ENCODE results near the gene ERMAP.
A peak's percentile ranks its signal among the peaks of the same experiment; 100 is the strongest.
"Not testable (repeated sequence)": the region's sequence is repeated elsewhere in the genome, so short reads cannot be mapped to it uniquely, and the experiment has no call there.

Gene ERMAP

GRCh38 chr1:42845866-42846256 lies 28.9 kb downstream of the ERMAP start:
- DNase-seq, result peak in 1 of 4 experiments; percentile 17

DNA sequence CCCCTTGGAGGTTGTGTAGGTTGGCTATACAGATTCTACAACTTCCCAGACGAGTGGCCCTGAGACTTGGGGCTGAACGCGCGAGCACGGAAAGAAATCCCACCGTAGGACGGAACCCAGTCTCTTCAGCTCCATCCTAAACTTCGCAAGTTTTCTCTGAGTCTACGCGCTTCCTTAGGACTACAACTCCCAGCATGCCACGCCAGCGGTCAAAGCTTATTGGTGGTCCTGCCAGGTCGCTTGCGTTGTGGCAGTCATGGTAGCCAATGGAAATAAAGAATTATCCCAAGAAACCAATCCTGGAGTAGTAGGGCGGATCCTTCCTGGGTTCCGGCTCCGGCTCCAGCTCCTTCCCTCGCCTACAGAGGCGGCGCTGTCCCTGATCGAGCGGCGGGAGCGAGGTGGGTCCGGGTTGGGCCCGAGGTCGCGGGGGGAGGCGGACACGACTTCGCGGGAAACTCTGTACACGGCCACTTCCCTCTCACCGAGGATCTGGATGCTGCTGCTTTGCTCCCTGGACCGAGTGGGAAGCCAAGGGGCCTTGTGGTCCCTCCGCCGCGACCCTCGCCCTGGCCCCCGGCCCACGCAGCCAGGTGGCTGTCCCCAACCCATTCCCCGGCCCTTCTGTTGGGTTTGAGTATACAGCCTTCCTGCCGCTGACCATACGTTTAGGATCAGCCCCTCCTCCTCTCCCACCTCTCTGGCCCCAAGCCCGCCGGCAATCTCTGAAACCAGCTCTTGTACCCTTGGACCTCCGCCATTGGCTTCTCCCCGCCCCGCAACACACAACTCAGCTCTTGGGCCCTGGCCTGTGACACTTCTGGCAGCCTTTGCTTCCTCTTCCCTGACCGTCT lies 29.6 kb downstream of the ERMAP start, which contains the start of gene ZNF691:
ZNF691 (plus strand) TSS at position 357 of the 854 bp plus-strand sequence. CDS start 3,046 bp downstream, outside the sequence.
- peak; percentile 95 to 98 (median 96) for DNase-seq

DNA sequence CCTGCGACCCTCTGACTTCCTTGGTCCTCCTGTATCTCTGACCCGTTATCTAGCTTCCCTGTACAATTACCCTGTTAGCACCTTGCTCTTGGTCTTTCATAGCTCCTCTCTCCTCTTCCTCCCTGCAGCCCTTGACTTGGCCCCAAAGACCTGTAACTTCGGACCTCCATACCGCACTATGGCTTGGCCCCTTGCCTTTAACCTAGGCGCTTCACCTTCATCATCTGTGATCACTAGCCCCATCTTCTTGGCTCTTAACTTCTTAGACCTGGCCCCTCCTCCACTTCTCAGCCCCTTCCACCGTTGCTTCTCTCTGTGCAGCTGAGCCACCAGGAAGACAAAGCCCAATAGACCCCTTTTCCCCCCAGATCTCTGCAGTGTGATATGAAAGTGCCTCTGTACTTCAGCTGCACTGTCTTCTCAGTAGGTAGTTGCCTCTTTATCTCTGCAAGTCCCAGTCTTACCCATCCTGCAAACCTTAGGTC lies 30.2 kb downstream of the ERMAP start:
- DNase-seq, result no peak

DNA sequence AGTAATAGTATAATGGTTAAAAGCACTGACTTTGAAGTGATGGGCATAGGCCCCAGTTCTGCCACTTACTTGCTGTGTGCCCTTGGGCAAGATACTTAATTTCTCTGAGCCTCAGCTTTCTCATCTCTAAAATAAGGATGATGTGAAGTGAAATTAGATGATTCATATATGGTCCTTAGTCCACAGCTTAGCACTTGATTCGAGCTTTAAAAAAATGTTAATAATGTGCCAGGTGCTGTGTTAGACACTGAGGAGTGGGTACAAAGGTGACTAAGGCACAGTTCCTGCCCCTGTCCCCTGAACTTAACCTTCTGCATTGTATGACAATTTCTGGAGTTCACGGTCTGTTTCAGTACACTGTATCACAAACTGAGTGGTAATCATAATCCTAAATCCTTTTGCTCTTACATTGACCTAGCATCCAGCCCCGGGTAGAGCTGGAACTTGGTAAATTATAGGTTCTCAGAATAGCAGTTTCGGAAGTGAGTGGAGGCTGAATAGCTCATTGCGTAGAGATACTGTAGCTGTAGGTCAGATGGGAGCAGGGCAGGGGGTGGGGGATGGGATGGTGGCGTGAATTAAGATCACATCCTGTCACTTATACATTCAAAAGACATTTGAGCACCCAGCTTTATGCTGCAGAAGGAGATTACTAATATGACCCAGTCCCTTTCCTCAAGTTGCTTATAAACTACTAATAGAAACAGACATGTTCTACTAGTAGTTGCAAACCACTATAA lies 31.0 kb downstream of the ERMAP start:
- DNase-seq, result no peak

DNA sequence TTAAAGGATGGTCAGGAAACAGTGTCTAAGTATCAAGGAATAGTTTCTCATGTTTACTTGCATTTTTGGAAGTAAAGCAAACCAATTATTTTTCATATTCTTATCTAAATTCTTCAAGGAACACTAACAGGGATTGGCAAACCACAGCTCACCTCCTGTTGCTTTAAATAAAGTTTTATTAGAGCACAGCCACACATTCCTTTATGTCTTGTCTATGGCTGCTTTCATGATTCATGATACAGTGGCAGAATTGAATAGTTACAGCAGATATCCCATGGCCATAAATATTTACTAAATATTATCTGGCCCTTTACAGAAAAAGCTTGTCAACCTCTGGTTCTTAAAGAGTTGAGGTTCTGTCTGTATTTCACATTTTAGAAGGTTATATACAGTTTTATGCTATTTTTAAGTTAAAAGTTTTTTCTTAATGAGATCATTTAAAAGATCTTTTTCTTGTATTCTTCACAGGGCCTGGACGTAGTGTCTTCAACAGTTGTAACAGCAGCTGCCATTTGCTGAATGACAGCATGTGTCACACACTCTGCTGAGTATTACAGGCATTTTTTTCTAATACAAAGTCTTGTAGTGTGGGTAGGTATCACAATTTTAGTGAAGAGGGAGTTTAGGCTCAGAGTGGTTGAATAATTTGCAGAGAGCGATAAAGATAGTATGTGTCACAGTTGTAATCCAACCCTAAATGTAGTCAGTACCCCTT lies 32.1 kb downstream of the ERMAP start:
- no peak for DNase-seq

- DNase-seq, result no peak
These were observed 33.0 kb downstream of the ERMAP start for GRCh38 chr1:42849944-42850343.

DNA sequence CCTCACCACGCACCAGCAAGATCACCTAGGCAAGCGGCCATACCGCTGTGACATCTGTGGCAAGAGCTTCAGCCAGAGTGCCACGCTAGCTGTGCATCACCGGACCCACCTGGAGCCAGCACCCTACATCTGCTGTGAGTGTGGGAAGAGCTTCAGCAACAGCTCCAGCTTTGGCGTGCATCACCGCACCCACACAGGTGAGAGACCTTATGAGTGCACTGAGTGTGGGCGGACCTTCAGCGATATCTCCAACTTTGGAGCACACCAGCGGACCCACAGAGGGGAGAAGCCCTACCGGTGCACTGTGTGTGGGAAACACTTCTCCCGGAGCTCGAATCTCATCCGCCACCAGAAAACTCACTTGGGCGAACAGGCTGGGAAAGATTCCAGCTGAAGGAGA lies 34.5 kb downstream of the ERMAP start:
- no peak for DNase-seq

- DNase-seq, result no peak
These were observed 35.2 kb downstream of the ERMAP start for GRCh38 chr1:42851960-42852607.

DNA sequence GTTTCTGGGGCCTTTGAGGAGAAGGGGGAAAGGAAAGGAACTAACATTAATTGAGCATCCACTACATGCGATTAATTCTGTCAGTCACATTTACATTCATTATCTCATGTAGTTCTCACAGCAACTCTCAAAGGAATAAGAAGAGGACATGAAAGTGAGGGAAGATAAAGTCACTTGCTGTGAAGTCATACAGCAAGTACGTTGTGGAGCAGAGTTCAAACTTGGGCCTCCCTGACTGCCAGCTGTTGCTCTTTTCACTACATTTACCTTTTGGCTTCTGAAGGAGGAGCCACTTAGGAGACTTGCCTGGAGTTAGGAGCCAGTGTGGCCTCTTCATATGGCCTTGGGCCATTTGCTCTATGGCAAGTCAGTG lies 35.7 kb downstream of the ERMAP start:
- no peak for DNase-seq

DNA sequence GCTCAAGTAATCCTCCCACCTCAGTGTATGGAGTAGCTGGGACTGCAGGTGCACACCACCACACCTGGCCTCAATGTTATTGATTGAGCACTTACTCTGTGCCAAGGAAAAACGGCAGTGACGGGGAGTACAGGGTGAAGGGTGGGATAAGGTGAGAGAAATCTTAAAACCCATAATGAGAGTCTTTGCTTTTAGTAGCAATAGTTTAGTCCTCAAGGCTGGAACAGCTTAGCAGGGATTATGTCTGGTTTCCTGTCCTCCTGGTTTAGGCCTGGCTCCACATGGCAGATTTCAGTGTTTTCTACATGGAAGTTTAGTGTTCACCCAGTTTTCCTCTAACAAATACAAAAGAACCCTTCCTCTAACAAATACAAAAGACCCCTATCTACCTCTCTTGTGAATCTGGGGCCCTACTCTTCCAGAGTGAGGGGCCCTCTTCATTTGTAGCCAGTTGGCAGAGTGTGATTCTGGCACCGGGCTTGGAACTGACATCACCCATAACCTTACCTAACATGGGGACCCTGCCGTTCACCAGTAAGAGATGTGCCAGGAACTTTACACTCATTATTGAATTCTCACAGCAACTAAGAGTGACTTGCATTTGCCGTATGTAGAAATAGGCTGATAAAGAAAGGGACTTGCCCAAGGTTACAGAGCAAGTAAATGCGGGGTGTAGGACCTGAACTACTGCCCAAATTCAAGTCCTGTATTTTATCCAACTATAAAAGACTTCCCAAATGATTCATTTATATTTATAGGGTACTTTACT lies 36.4 kb downstream of the ERMAP start:
- no peak for DNase-seq

DNA sequence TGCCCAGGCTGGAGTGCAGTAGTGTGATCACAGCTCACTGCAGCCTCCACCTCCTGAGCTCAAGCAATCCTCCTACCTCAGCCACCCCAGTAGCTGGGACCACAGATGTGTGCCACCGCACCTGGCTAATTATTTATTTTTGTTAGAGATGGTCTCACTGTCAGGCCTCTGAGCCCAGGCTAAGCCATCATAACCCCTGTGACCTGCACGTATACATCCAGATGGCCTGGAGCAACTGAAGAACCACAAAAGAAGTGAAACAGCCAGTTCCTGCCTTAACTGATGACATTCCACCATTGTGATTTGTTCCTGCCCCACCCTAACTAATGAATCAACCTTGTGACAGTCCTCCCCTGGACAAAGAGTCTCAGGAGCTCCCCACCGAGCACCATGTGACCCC lies 39.6 kb downstream of the ERMAP start:
- DNase-seq, result not testable (repeated sequence)

DNA sequence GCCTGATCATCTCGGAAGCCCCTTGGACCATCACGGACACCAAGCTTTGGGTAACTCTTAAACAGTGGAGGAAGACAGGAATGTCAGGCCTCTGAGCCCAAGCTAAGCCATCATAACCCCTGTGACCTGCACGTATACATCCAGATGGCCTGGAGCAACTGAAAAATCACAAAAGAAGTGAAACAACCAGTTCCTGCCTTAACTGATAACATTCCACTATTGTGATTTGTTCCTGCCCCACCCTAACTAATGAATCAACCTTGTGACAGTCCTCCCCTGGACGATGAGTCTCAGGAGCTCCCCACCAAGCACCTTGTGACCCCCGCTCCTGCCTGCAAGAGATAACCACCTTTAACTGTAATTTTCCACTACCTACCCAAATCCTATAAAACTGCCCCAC lies 42.4 kb downstream of the ERMAP start:
- DNase-seq, result not testable (repeated sequence)

DNA sequence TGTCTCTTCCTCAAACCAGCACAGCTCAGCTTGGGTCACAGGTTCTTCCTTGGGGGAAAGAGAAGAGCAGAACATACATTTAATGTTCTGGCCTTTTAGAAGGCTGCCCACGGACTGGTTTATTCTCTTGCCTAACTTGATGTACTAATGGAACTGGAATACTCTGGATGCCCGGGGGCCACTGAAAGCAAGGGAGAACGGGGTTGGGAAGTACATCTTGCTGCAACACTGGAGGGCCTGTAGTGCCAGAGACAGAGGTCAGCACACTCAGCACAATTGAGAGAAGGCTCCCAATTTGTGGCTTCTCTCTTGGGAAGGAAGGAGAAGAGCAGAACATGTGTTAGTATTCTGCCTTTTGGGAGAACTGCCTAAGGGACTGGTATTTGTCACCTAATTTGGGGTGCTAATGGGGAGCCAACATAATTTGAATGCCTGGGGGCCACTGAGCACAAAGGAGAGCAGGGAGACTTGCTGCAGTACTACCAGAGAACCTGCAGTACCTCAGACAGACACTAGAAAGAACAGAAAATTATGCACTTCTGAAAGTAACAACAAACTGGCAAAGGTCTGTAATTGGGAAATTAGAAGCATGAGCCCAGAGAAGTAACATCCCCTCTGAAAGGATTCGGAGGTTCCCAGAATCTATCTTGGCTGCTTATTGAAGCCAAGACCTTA lies 43.6 kb downstream of the ERMAP start:
- DNase-seq, result no peak

DNA sequence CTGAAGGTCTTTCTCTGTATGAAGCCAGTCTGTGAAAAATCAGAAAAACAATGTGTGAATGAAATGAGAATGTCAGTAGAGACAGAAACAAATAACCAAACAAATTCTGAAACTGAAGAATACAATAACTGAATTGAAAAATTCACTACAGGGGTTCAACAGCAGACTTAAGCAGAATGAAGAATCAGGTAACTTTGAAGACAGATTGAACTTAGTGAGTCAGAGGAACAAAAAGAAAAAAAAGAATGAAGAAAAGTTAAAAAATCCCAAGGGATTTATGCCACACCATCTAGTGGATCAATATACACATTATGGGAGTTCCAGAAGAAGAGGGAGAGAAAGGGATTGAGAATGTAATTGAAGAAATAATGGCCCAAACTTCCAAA lies 44.1 kb downstream of the ERMAP start:
- DNase-seq, result no peak

DNA sequence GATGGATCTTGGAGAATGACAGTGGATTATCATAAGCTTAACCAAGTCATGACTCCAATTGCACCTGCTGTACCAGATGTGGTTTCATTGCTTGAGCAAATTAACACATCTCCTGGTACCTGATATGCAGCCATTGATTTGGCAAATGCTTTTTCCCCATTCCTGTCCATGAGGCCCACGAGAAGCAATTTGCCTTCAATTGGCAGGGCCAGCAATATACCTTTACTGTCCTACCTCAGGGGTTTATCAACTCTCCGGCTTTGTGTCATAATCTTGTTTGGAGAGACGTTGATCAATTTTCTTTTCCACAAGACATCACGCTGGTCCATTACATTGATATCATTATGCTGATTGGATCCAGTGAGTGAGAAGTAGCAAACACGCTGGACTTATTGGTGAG lies 49.6 kb downstream of the ERMAP start:
- DNase-seq, result no peak

GRCh38 chr1:42868466-42868865 lies 51.5 kb downstream of the ERMAP start:
- DNase-seq, result not testable (repeated sequence)

GRCh38 chr1:42869254-42869653 lies 52.3 kb downstream of the ERMAP start:
- DNase-seq, result not testable (repeated sequence)

DNA sequence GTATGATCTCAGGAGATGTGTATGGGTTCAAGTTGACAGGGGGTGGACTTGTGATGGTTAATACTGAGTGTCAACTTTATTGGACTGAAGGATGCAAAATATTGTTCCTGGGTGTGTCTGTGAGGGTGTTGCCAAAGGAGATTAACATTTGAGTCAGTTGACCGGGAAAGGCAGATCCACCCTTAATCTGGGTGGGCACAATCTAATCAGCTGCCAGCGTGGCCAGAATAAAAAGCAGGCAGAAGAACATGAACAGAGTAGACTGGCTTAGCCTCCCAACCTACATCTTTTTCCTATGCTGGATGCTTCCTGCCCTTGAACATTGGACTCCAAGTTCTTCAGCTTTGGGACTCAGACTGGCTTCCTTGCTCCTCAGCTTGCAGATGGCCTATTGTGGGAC lies 52.8 kb downstream of the ERMAP start:
- DNase-seq, result not testable (repeated sequence)

DNA sequence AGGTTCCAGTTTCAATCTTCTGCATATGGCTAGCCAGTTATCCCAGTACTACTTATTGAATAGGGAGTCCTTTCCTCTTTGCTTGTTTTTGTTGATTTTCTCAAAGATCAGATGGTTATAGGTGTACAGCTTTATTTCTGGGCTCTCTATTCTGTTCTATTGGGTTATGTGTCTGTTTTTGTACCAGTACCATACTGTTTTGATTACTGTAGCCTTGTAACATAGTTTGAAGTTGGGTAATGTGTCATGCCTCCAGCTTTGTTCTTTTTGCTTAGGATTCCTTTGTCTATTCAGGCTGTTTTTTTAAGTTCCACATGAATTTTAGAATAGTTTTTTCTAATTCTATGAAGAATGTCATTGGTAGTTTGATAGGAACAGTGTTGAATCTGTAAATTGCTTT lies 56.2 kb downstream of the ERMAP start:
- DNase-seq, result not testable (repeated sequence)

DNA sequence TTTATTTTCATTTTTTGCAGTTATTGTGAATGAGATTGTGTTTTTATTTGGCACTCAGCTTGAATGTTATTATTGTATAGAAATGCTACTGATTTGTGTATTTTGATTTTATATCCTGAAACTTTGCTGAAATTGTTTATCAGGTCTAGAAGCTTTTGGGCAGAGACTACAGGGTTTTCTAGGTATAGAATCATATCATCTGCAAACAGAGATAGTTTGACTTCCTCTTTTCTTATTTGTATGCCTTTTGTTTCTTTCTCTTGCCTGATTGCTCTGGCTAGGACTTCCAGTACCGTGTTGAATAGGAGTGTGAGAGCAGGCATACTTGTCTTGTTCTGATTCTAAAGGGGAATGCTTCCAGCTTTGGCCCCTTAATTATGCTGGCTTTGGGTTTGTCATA lies 56.7 kb downstream of the ERMAP start:
- DNase-seq, result no peak

DNA sequence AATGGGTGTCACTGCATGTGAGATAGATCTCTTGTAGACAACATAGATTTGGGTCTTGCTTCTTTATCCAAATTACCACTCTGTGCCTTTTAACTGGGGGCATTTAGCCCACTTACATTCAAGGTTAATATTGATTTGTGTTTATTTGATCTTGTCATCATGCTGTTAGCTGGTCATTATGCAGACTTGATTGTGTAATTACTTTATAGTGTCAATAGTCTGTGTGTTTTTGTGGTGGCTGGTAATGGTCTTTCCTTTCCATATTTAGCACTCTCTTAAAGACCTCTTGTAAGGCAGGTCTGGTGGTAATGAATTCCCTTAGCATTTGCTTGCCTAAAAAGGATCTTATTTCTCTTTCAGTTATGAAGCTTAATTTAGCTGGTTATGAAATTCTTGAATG lies 59.1 kb downstream of the ERMAP start:
- DNase-seq, result no peak

Data from suppressor macrophage (primary cell).